ENCODE results near the gene GPX4. TPM values are rescaled to one million over a fixed set of nuclear protein-coding genes. Genes with fewer than 3 reads are reported as not detected.
A peak's percentile ranks its signal among the peaks of the same experiment; 100 is the strongest.

The GPX4 gene
- total and polyA plus RNA-seq, 10 of the 15 experiments (the other 5 are each of a cell fraction or from before 2014, with no cell fraction given), result 33.3 to 749 (median 297) TPM

- Histone ChIP-seq H3K79me2 (ENCODE audit: control insufficient read depth, insufficient read depth, low read length) (no peaks in the 10 kb centered on the region), H3K4me1 (ENCODE audit: control insufficient read depth, insufficient read depth, low read length) (no peaks in the 10 kb centered on the region), H3K4me3 (no peak overlapping the region), H4K20me1 (ENCODE audit: control insufficient read depth, insufficient read depth) (no peaks in the 10 kb centered on the region), H3K9me3 (replicated peaks; ENCODE audit: control insufficient read depth, insufficient read depth, low read length) (no peaks in the 10 kb centered on the region), H3K27ac (ENCODE audit: control insufficient read depth, insufficient read depth) (no peak overlapping the region), H3K27me3 (replicated peaks in 1 of 2; ENCODE audit: control insufficient read depth in 2 of 2, insufficient read depth in 2 of 2, low read length in 1 of 2) (no peaks in the 10 kb centered on the region), H2AFZ (ENCODE audit: control insufficient read depth, low read depth, low read length) (no peak overlapping the region), H3K9ac (ENCODE audit: control insufficient read depth, insufficient read depth, low read length) (no peak overlapping the region), H3K36me3 (ENCODE audit: control insufficient read depth in 2 of 2, insufficient read depth in 2 of 2, low read length in 1 of 2) (no peaks in the 10 kb centered on the region; a peak in 1 of 4 replicates), H3K4me2 (ENCODE audit: control insufficient read depth, insufficient read depth) (no peak overlapping the region)
- TF ChIP-seq SMC3 (IDR thresholded peaks at IDR 0.05; ENCODE audit: borderline replicate concordance, low read length) (peak; percentile 56; the same call in 1 of the 2 replicates), MEF2B (IDR thresholded peaks at IDR 0.05; ENCODE audit: partially characterized antibody, poor library complexity, severe bottlenecking) (no peak), MYC (IDR thresholded peaks at IDR 0.05; ENCODE audit: insufficient read depth, insufficient read length, insufficient replicate concordance, low read length, severe bottlenecking) (no peak), SREBF1 (IDR thresholded peaks at IDR 0.05; ENCODE audit: low read length) (no peak), SIN3A (IDR thresholded peaks at IDR 0.05; ENCODE audit: low read depth, low read length) (no peak), CHD4 (IDR thresholded peaks at IDR 0.05) (no peak), PKNOX1 (IDR thresholded peaks at IDR 0.05) (no peak), RAD21 (IDR thresholded peaks at IDR 0.05; ENCODE audit: insufficient read depth, low read depth, low read length) (peak; percentile 27; the same call in 1 of the 2 replicates), WRNIP1 (IDR thresholded peaks at IDR 0.05; ENCODE audit: borderline replicate concordance, low read depth, low read length) (no peak), PML (IDR thresholded peaks at IDR 0.05; ENCODE audit: low read length) (no peak), RELA (IDR thresholded peaks at IDR 0.05; ENCODE audit: borderline replicate concordance, partially characterized antibody) (no peak), CBX3 (IDR thresholded peaks at IDR 0.05; ENCODE audit: borderline replicate concordance, low read depth) (no peak), KAT2A (conservative IDR thresholded peaks at IDR 0.05; ENCODE audit: control insufficient read depth, low read depth, low read length) (no peak), ASH2L (IDR thresholded peaks at IDR 0.05; ENCODE audit: borderline replicate concordance, low read depth) (no peak), IRF4 (IDR thresholded peaks at IDR 0.05; ENCODE audit: low read depth, low read length) (no peak)
- TF ChIP-seq, protein P1, sequence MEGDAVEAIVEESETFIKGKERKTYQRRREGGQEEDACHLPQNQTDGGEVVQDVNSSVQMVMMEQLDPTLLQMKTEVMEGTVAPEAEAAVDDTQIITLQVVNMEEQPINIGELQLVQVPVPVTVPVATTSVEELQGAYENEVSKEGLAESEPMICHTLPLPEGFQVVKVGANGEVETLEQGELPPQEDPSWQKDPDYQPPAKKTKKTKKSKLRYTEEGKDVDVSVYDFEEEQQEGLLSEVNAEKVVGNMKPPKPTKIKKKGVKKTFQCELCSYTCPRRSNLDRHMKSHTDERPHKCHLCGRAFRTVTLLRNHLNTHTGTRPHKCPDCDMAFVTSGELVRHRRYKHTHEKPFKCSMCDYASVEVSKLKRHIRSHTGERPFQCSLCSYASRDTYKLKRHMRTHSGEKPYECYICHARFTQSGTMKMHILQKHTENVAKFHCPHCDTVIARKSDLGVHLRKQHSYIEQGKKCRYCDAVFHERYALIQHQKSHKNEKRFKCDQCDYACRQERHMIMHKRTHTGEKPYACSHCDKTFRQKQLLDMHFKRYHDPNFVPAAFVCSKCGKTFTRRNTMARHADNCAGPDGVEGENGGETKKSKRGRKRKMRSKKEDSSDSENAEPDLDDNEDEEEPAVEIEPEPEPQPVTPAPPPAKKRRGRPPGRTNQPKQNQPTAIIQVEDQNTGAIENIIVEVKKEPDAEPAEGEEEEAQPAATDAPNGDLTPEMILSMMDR (IDR thresholded peaks at IDR 0.05 in 2 of 3, conservative IDR thresholded peaks at IDR 0.05 in 1 of 3; ENCODE audit: control insufficient read depth in 2 of 3, extremely low read depth in 1 of 3, insufficient read depth in 1 of 3, low read depth in 3 of 3, low read length in 3 of 3), result peak; percentile 41 to 74 (median 65); a peak in 5 of 6 replicates
- intact Hi-C loops (cut with micrococcal nuclease; ENCODE audit: unreplicated experiment) (loop anchor here (5.0 kb wide), 1 partner anchor 135 kb away; no protein-coding TSS in a partner anchor), in situ Hi-C loops (cut with MboI) (no loop called here)
- FAIRE-seq (no peak), ATAC-seq (peak; percentile 94), DNase-seq (ENCODE audit: low read depth, low spot score) (no peak)
- ChIA-PET SMC1A (ENCODE audit: uncharacterized antibody, unreplicated experiment) (interaction anchor here (0.6 to 1.4 kb wide), 3 partner anchors 10 to 45 kb away, joined by 3 to 7 read pairs (median 4); partner anchors contain the start of gene ARHGAP45), POLR2A (no interaction called here), RAD21 (ENCODE audit: unreplicated experiment) (interaction anchor here (0.6 to 2.2 kb wide), 4 partner anchors 17 to 212 kb away, joined by 4 to 9 read pairs (median 5); partner anchors contain the start of gene CIRBP), CTCF (interaction anchor here (0.6 to 2.9 kb wide), 11 partner anchors 9 to 183 kb away, joined by 3 to 14 read pairs (median 4); partner anchors contain the start of genes ABCA7 and ARHGAP45)
- WGBS (ENCODE audit: insufficient coverage, insufficient replicate concordance, low lambda C conversion rate, missing lambda C conversion rate), result 2% methylated on average over 3 of the region's 3 CpGs
- no TSS peak for BruUV-seq (replicated peaks)
Measured at GRCh38 chr19:1057176-1057855, 46.5 kb upstream of the GPX4 start.
